H9 (cell line): ENCODE measurements around the gene LRRC41. TPM values are rescaled to one million over a fixed set of nuclear protein-coding genes. Genes with fewer than 3 reads are reported as not detected.

Experiments
- DNase-seq: peaks from one replicate; pipeline ENCODE4 v3.0.0-alpha.2; 2017
- H2AFZ ChIP-seq: one replicate; pipeline ENCODE4 v1.6.1; 2013; ENCODE audit warnings: mild to moderate bottlenecking, low read length, control low read depth, moderate library complexity
- H2AK5ac ChIP-seq: 2 replicates; pipeline ENCODE4 v1.6.1; 2013; ENCODE audit warnings: low read length, control low read depth, mixed read lengths; ENCODE audit not compliant: insufficient read length
- H2BK120ac ChIP-seq: one replicate; pipeline ENCODE4 v1.6.1; 2013; ENCODE audit warnings: low read depth, mild to moderate bottlenecking, low read length, control low read depth, inconsistent platforms; ENCODE audit not compliant: poor library complexity, severe bottlenecking
- H2BK12ac ChIP-seq: 2 replicates; pipeline ENCODE4 v1.6.1; 2013; ENCODE audit warnings: low read length, control low read depth, mixed read lengths, low read depth; ENCODE audit not compliant: insufficient read length
- H2BK15ac ChIP-seq: 2 replicates; pipeline ENCODE4 v1.6.1; 2013; ENCODE audit warnings: low read depth, low read length, control low read depth
- H2BK20ac ChIP-seq: one replicate; pipeline ENCODE4 v1.6.1; 2013; ENCODE audit warnings: low read depth, mild to moderate bottlenecking, low read length, control low read depth, inconsistent platforms; ENCODE audit not compliant: poor library complexity, severe bottlenecking
- H2BK5ac ChIP-seq: 2 replicates; pipeline ENCODE4 v1.6.1; 2013; ENCODE audit warnings: low read length, control low read depth, mixed read lengths; ENCODE audit not compliant: insufficient read length
- H3K14ac ChIP-seq: 2 replicates; pipeline ENCODE4 v1.6.1; 2013; ENCODE audit warnings: low read length, control low read depth; ENCODE audit not compliant: insufficient read depth
- H3K18ac ChIP-seq: 2 replicates; pipeline ENCODE4 v1.6.1; 2013; ENCODE audit warnings: low read depth, mild to moderate bottlenecking, mixed read lengths, low read length, control low read depth; ENCODE audit not compliant: insufficient read length
- H3K23ac ChIP-seq: 2 replicates; pipeline ENCODE4 v1.6.1; 2013; ENCODE audit warnings: low read length, control low read depth, mixed read lengths, low read depth; ENCODE audit not compliant: insufficient read length
- H3K23me2 ChIP-seq: 2 replicates; pipeline ENCODE4 v1.6.1; 2013; ENCODE audit warnings: low read depth, mild to moderate bottlenecking, mixed read lengths, low read length, control low read depth; ENCODE audit not compliant: insufficient read length, poor library complexity, severe bottlenecking
- H3K27ac ChIP-seq: 2 replicates; pipeline ENCODE4 v1.5.1; 2013; ENCODE audit warnings: low read length, control low read depth, mixed read lengths, low read depth; ENCODE audit not compliant: insufficient read length
- H3K27me3 ChIP-seq: 2 replicates; pipeline ENCODE4 v1.6.1; 2013; ENCODE audit warnings: low read length, control low read depth, inconsistent platforms; ENCODE audit not compliant: insufficient read depth
- H3K4ac ChIP-seq: 2 replicates; pipeline ENCODE4 v1.6.1; 2013; ENCODE audit warnings: low read depth, mild to moderate bottlenecking, control low read depth, inconsistent platforms, low read length, moderate library complexity
- H3K4me1 ChIP-seq: 2 replicates; pipeline ENCODE4 v1.6.1; 2013; ENCODE audit warnings: low read length, control low read depth, inconsistent platforms; ENCODE audit not compliant: insufficient read depth
- H3K4me2 ChIP-seq: 2 replicates; pipeline ENCODE4 v1.6.1; 2013; ENCODE audit warnings: low read length, control low read depth, mixed read lengths; ENCODE audit not compliant: insufficient read length, insufficient read depth
- H3K56ac ChIP-seq: 2 replicates; pipeline ENCODE4 v1.6.1; 2013; ENCODE audit warnings: low read depth, mild to moderate bottlenecking, mixed read lengths, low read length, control low read depth; ENCODE audit not compliant: insufficient read length
- H3K79me1 ChIP-seq: 2 replicates; pipeline ENCODE4 v1.6.1; 2013; ENCODE audit warnings: low read depth, mild to moderate bottlenecking, moderate library complexity, low read length, control low read depth, inconsistent platforms; ENCODE audit not compliant: insufficient read depth, poor library complexity, severe bottlenecking
- H3K79me2 ChIP-seq: 2 replicates; pipeline ENCODE4 v1.6.1; 2013; ENCODE audit warnings: low read length, control low read depth, inconsistent platforms; ENCODE audit not compliant: insufficient read depth
- H3K9ac ChIP-seq: 2 replicates; pipeline ENCODE4 v1.6.1; 2013; ENCODE audit warnings: low read length, control low read depth, mixed read lengths; ENCODE audit not compliant: insufficient read length; ENCODE audit errors: extremely low read depth
- H3K9me3 ChIP-seq: one replicate; pipeline ENCODE4 v1.6.1; 2013; ENCODE audit warnings: low read depth, low read length, inconsistent platforms; ENCODE audit not compliant: control insufficient read depth
- H3T11ph ChIP-seq: one replicate; pipeline ENCODE4 v1.6.1; 2013; ENCODE audit warnings: mild to moderate bottlenecking, low read length, control low read depth, inconsistent platforms
- H4K20me1 ChIP-seq: one replicate; pipeline ENCODE4 v1.6.1; 2013; ENCODE audit not compliant: control insufficient read depth, insufficient read length, insufficient read depth
- H4K5ac ChIP-seq: 2 replicates; pipeline ENCODE4 v1.6.1; 2013; ENCODE audit warnings: low read depth, mild to moderate bottlenecking, mixed read lengths, low read length, control low read depth; ENCODE audit not compliant: insufficient read length
- H4K8ac ChIP-seq: replicated peaks from 2 replicates; pipeline ENCODE4 v1.6.1; 2013; ENCODE audit warnings: low read length, control low read depth, mixed read lengths, low read depth; ENCODE audit not compliant: insufficient read length
- H4K91ac ChIP-seq: 2 replicates; pipeline ENCODE4 v1.6.1; 2013; ENCODE audit warnings: low read depth, mild to moderate bottlenecking, moderate library complexity, mixed read lengths, low read length, control low read depth; ENCODE audit not compliant: insufficient read length
- H3K27ac Mint-ChIP-seq, 3 experiments: 2 replicates in 2 of 3; 3 replicates in 1 of 3; pipeline ENCODE4 v1.8.0; 2020 to 2021; ENCODE audit warnings: mixed read lengths in 3 of 3, mild to moderate bottlenecking in 1 of 3, moderate library complexity in 1 of 3
- H3K27me3 Mint-ChIP-seq: 2 replicates; pipeline ENCODE4 v1.8.0; 2021; ENCODE audit warnings: low read depth, mild to moderate bottlenecking, moderate library complexity, mixed read lengths
- H3K36me3 Mint-ChIP-seq, 3 experiments: 2 replicates in 2 of 3; 3 replicates in 1 of 3; pipeline ENCODE4 v1.8.0; 2020 to 2021; ENCODE audit warnings: low read depth in 3 of 3, mixed read lengths in 3 of 3; ENCODE audit not compliant: insufficient read depth in 1 of 3
- H3K4me1 Mint-ChIP-seq, 2 experiments: 2 replicates each; pipeline ENCODE4 v1.8.0; 2020; ENCODE audit warnings: mixed read lengths in 2 of 2
- H3K4me3 Mint-ChIP-seq, 2 experiments: 2 replicates in 1 of 2; 3 replicates in 1 of 2; pipeline ENCODE4 v1.8.0; 2020 to 2021; ENCODE audit warnings: mild to moderate bottlenecking in 2 of 2, mixed read lengths in 2 of 2, moderate library complexity in 1 of 2
- H3K9me3 Mint-ChIP-seq, 2 experiments: 2 replicates in 1 of 2; 3 replicates in 1 of 2; pipeline ENCODE4 v1.8.0; 2020; ENCODE audit warnings: mild to moderate bottlenecking in 2 of 2, mixed read lengths in 2 of 2, moderate library complexity in 1 of 2
- WGBS: extraction: QIAGEN DNeasy Blood & Tissue Kit; methylation state at CpG from one replicate; pipeline ENCODE4 v1.1.7; 2013; ENCODE audit warnings: missing lambda C conversion rate, low lambda C conversion rate, mixed read lengths; ENCODE audit not compliant: insufficient read length; ENCODE audit errors: extremely low coverage; 5-methylcytosine and 5-hydroxymethylcytosine counted together
- total RNA-seq: library from RNA; stranded (reverse); gene quantifications from 2 replicates; pipeline ENCODE4 v1.2.1, GENCODE V29; 2021
- TF ChIP-seq, protein P1 (sequence below): fragments of 200-600 bp; sonication (generic); conservative IDR thresholded peaks from 3 replicates; pipeline ENCODE4 v1.8.0; 2021; ENCODE audit warnings: antibody characterized with exemption, mild to moderate bottlenecking

The LRRC41 gene
- total RNA-seq, 1 experiment from 2014 or later = 62.6 TPM

DNA sequence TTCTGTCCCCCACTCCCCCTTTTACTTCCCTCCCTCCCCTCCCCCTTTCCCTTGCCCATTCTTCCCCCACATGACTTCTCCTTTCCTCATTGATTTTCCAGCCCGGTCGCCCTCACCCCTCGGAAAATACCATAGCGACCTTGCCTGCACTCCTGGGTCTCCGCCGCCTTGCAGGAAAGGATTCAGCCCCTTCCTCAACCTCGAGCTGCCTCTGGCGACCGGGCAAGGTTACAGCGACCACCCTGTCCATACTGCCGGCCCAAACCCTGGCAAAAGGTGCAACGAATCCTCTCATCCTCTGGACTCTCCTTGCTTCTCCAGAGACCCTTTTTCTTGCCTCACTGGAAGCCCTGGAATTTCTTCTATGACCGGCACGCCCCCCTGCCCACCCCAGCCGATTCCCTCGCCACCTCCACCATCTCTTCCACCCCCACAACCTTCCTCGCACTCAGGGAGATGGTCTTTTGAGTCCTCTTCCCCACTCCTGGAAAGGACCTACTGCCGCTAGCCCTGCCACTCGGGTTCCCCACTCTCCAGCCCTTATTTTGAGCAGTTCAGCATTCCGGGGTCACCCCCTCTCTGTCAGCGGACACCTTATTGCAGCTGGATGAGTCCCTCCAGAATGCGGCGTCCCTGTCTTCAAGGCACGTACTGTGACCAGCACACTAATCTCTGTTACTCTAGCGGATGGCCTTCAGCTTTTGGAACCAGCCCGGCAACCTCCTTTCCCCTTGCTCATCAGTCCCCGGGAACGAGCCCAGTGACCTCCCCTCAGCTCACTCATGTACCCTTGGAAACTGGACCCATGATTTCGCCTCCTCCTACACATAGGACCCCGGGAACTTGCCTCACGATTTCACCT is 38.0 kb upstream of the LRRC41 start:
- H3K18ac ChIP-seq = no peak overlapping the region
- H3K14ac ChIP-seq = peak overlapping the region; percentile 41; the same call in 1 of the 2 replicates
- Mint-ChIP-seq H3K4me3 (peak overlapping the region; percentile 89 to 96), H3K9me3 (peaks cover 0 to 3% of the 10 kb centered on the region in 2 experiments; a peak in 2 of 5 replicates), H3K4me1 (peaks cover 20 to 23% of the 10 kb centered on the region in 2 experiments), H3K36me3 (peaks cover 11 to 43% (median 35%) of the 10 kb centered on the region in 3 experiments; a peak in 6 of 7 replicates), H3K27me3 (no peaks in the 10 kb centered on the region), H3K27ac (peak overlapping the region; percentile 36 to 100 (median 100))
- no peak overlapping the region for H2BK15ac ChIP-seq
- no peak overlapping the region for H3K27ac ChIP-seq
- H3K27me3 ChIP-seq = no peaks in the 10 kb centered on the region
- peak overlapping the region; percentile 85 for H3K9ac ChIP-seq
- WGBS = no CpG with 5 or more reads among the region's 31 CpGs
- H3K4me1 ChIP-seq = no peaks in the 10 kb centered on the region; the same call in 1 of the 2 replicates
- H3K79me2 ChIP-seq = no peaks in the 10 kb centered on the region
- no peak overlapping the region for H2BK5ac ChIP-seq
- H2BK12ac ChIP-seq = no peak overlapping the region
- no peak overlapping the region for H2BK120ac ChIP-seq
- no peak overlapping the region for H2AK5ac ChIP-seq
- H3K23me2 ChIP-seq = peaks cover 5% of the 10 kb centered on the region
- DNase-seq = no peak
- no peak overlapping the region for H3K56ac ChIP-seq
- peak overlapping the region; percentile 49 for H3K4me2 ChIP-seq
- H3K23ac ChIP-seq = no peak overlapping the region
- TF ChIP-seq, protein P1, sequence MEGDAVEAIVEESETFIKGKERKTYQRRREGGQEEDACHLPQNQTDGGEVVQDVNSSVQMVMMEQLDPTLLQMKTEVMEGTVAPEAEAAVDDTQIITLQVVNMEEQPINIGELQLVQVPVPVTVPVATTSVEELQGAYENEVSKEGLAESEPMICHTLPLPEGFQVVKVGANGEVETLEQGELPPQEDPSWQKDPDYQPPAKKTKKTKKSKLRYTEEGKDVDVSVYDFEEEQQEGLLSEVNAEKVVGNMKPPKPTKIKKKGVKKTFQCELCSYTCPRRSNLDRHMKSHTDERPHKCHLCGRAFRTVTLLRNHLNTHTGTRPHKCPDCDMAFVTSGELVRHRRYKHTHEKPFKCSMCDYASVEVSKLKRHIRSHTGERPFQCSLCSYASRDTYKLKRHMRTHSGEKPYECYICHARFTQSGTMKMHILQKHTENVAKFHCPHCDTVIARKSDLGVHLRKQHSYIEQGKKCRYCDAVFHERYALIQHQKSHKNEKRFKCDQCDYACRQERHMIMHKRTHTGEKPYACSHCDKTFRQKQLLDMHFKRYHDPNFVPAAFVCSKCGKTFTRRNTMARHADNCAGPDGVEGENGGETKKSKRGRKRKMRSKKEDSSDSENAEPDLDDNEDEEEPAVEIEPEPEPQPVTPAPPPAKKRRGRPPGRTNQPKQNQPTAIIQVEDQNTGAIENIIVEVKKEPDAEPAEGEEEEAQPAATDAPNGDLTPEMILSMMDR = no peak
- H4K20me1 ChIP-seq = no peaks in the 10 kb centered on the region
- H3T11ph ChIP-seq = no peak overlapping the region
- H2BK20ac ChIP-seq = no peak overlapping the region
- H3K79me1 ChIP-seq = no peaks in the 10 kb centered on the region
- no peak overlapping the region for H4K8ac ChIP-seq
- no peak overlapping the region for H4K91ac ChIP-seq
- H2AFZ ChIP-seq = no peak overlapping the region
- no peak overlapping the region for H4K5ac ChIP-seq
- no peak overlapping the region; the same call in 1 of the 2 replicates for H3K4ac ChIP-seq
- no peaks in the 10 kb centered on the region for H3K9me3 ChIP-seq
